Muscle of leg (tissue), 11 donors: ENCODE results near the gene ZBTB45. TPM values are rescaled to one million over a fixed set of nuclear protein-coding genes. Genes with fewer than 3 reads are reported as not detected.
A peak's percentile ranks its signal among the peaks of the same experiment; 100 is the strongest.

ENCODE experiments used
- DNase-seq: peaks from one replicate; pipeline ENCODE4 v3.0.0; 2013
- H3K27ac ChIP-seq: one replicate; pipeline ENCODE4 v1.5.1; 2013; ENCODE audit warnings: mild to moderate bottlenecking, low read length, control low read depth
- H3K27me3 ChIP-seq: one replicate; pipeline ENCODE4 v1.6.1; 2013; ENCODE audit warnings: low read length; ENCODE audit not compliant: control insufficient read depth, insufficient read depth
- H3K36me3 ChIP-seq: one replicate; pipeline ENCODE4 v1.6.1; 2013; ENCODE audit warnings: low read length; ENCODE audit not compliant: control insufficient read depth, insufficient read depth
- H3K4me1 ChIP-seq: one replicate; pipeline ENCODE4 v1.6.1; 2013; ENCODE audit warnings: low read length; ENCODE audit not compliant: control insufficient read depth, insufficient read depth
- H3K4me3 ChIP-seq: one replicate; pipeline ENCODE4 v1.5.1; 2013; ENCODE audit warnings: low read length, control low read depth
- H3K9me3 ChIP-seq: replicated peaks from 2 replicates; pipeline ENCODE4 v1.6.1; 2013; ENCODE audit warnings: low read depth, low read length; ENCODE audit not compliant: control insufficient read depth
- WGBS: methylation state at CpG from one replicate; pipeline ENCODE4 v1.1.5; 2013; ENCODE audit warnings: missing lambda C conversion rate; ENCODE audit not compliant: insufficient coverage; 5-methylcytosine and 5-hydroxymethylcytosine counted together
- polyA plus RNA-seq, 8 donors: library from polyadenylated mRNA; unstranded; fragments of 120-200 nt; gene quantifications; one replicate each; pipeline versions ENCODE4 v1.2.1 to v1.2.3, GENCODE V29; 2013; ENCODE audit warnings: inconsistent platforms in 1 of 8, low replicate concordance in 1 of 8; ENCODE audit not compliant: insufficient read length in 8 of 8, insufficient read depth in 1 of 8
- total RNA-seq: library from RNA; stranded (reverse); fragments of 120-200 nt; gene quantifications from one replicate; pipeline ENCODE4 v1.2.4, GENCODE V29; 2013

Gene ZBTB45
- total and polyA plus RNA-seq, 9 donors: 3.0 to 12.4 (median 10.5) TPM

DNA sequence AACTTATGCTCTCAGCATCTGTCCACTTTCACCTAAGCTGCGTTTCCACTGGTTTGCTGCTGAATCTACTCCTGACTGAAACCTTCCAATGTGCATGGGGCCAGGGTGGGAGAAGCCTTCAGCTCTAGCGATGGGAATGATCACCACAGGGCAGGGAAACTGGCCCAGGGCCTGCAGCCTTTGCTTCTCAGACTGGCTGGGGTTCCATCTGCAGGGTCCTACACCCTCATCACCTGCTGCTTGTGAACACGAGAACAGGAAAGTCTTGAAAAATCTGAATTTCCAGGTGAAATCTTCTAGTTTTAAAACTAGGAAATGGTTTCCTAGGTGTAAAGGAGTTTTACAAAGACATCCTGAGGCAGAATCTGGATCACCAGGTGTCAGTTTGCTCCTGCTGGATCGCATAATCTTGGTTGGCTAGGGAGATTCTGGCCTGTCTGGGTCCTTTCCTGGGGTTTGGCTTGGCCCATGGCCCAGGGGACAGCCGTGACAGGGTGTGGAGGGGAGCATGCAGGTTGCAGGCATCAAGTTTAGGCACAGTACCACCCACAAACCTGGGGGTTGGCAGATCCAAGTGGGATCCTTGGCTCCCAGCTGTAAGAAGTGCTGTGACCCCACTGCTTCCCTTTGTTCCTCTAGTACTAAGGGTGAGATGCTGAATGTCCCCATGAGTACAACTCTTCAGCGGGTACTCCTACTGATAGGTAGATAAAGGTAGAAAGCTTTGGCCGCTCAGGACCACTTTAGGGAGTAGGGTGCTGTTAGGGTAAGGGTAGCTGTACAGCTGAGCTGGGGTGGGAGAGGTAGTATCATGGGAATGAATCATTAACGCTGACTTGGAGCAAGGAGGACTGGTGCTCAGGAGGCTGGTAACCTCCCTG, 40.6 kb upstream of the ZBTB45 start:
- peaks cover 54% of the 10 kb centered on the region for H3K4me1 ChIP-seq
- DNase-seq: peak; percentile 47
- 79% methylated on average over 5 of the region's 8 CpGs for WGBS
- H3K4me3 ChIP-seq: peak overlapping the region; percentile 84
- H3K27me3 ChIP-seq: peaks cover 29% of the 10 kb centered on the region
- H3K36me3 ChIP-seq: peaks cover 20% of the 10 kb centered on the region
- H3K27ac ChIP-seq: peak overlapping the region; percentile 100
- no peaks in the 10 kb centered on the region for H3K9me3 ChIP-seq

DNA sequence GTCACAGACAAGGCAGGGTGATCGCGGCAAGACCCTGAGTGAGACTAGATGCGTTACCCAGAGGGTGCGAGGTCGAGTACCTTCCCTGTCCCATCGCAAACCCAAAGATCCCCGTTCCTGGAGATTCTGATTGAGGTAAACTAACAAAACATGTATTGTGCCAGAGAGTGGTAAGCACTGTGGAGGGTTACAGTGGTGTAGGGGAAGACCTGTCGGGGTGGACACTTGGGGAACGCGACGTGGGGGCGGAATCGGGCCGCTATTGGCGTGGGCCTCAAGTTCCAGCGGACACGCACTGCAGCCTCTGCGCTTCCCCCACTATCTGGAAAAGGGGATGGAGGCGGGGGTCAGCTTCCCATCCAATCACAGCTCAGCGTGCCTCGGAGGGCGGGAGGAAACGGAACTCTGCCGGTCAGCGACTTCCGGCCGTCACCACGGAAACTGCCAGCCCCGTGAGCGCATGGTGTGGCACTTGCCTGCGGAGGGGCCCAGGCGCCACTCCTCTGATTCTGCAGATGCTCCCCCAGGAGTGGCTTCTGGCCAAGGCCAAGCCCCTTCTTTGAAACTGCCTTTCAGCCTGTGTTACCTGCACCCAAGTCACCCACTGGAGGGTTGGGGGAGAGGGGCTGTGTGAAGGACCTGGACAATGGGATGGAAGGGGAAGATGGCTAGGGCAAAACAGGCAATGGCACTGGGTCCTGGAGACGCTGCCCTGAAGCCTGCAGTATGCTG, 39.8 kb upstream of the ZBTB45 start:
- peaks cover 58% of the 10 kb centered on the region for H3K4me1 ChIP-seq
- WGBS: under 1% methylated on average over 27 of the region's 33 CpGs
- peaks cover 20% of the 10 kb centered on the region for H3K36me3 ChIP-seq
- H3K4me3 ChIP-seq: peak overlapping the region; percentile 84
- no peaks in the 10 kb centered on the region for H3K9me3 ChIP-seq
- peak overlapping the region; percentile 100 for H3K27ac ChIP-seq
- H3K27me3 ChIP-seq: peaks cover 29% of the 10 kb centered on the region
- peak; percentile 98 for DNase-seq

- H3K27ac ChIP-seq: peak overlapping the region; percentile 100
- peaks cover 26% of the 10 kb centered on the region for H3K27me3 ChIP-seq
- no peaks in the 10 kb centered on the region for H3K9me3 ChIP-seq
- DNase-seq: peak; percentile 99
- WGBS: under 1% methylated on average over 76 of the region's 76 CpGs
- peak overlapping the region; percentile 84 for H3K4me3 ChIP-seq
- H3K4me1 ChIP-seq: peaks cover 64% of the 10 kb centered on the region
- peaks cover 21% of the 10 kb centered on the region for H3K36me3 ChIP-seq
These were observed 39.1 kb upstream of the ZBTB45 start for GRCh38 chr19:58558623-58559274.

DNA sequence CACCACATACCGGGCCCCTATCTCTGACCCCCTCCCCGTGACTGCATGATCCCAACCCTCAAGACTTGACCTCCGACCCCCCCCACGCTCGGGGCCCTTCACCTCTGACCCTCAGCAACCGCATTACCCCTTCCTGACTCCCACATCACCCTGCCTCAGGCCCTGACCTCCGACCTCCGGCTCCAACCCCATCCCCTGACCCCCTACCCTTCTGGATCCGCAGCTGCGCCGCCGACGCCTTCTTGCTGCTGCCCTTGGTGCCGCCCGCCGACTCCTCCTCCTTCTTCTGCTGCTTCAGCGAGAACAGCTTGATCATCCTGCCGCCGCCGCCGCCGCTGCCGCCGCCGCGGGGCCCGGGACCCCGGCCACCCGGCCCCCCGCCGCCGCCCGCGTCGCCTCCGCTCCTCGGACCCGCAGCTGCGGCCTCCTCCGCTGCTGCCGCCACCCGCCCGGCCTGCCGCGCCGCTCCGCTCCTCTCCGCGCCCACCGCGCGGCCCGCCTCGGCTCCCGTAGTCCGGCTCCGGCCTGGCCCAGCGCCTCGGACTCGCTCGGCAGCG, 38.5 kb upstream of the ZBTB45 start, which contains the start of gene UBE2M:
Gene UBE2M, minus strand, starts transcription at position 546 of the 557 bp plus-strand sequence. Its CDS starts 230 bp downstream, at position 316.
- H3K4me3 ChIP-seq: peak within 1 kb of the TSS; percentile 95
- peaks cover 63% of the 10 kb centered on the region for H3K4me1 ChIP-seq
- H3K27me3 ChIP-seq: peaks cover 20% of the 10 kb centered on the region
- H3K36me3 ChIP-seq: peaks cover 24% of the 10 kb centered on the region
- DNase-seq: peak; percentile 67
- peak within 1 kb of the TSS; percentile 100 for H3K27ac ChIP-seq
- WGBS: under 1% methylated on average over 62 of the region's 62 CpGs
- H3K9me3 ChIP-seq: no peaks in the 10 kb centered on the region

- peaks cover 57% of the 10 kb centered on the region for H3K4me1 ChIP-seq
- WGBS: 36% methylated on average over 11 of the region's 12 CpGs
- DNase-seq: no peak
These were observed 37.8 kb upstream of the ZBTB45 start for GRCh38 chr19:58557221-58558065.

DNA sequence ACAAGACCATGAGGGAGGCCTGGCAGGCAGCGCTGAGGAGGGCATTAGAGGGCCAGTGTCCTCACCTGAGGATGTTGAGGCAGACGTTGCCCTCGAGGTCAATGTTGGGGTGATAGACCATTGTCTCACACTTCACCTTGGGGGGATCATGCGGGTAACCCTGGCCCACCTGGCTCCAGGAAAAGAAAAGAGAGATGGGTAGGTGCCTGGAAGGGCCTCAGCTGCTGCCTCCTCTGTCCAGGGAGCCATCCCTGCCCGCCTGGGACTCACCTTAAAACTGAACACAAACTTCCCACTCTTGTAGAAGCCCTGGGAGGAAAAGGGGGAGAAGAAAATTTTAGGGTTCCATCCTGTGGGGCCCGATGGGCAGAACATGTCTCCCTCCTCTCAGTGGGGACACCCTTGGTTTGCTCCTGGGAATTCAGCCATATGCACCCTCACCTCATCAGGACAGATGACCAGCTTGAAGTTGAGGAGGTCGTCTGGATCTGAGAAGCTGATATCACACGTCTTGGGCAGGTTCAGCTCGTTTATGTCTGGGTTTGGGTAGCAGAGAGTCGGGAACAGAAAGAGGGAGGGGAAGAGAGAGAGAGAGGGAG, 37.1 kb upstream of the ZBTB45 start:
- 48% methylated on average over 4 of the region's 10 CpGs for WGBS
- peak overlapping the region; percentile 97 for H3K27ac ChIP-seq
- peaks cover 50% of the 10 kb centered on the region for H3K4me1 ChIP-seq
- no peaks in the 10 kb centered on the region for H3K9me3 ChIP-seq
- peaks cover 8% of the 10 kb centered on the region for H3K27me3 ChIP-seq
- no peak overlapping the region for H3K4me3 ChIP-seq
- DNase-seq: no peak
- peaks cover 32% of the 10 kb centered on the region for H3K36me3 ChIP-seq

More at GRCh38 chr19:58557221-58558065, 37.8 kb upstream of the ZBTB45 start:
- Histone ChIP-seq H3K36me3 (peaks cover 25% of the 10 kb centered on the region), H3K27me3 (peaks cover 14% of the 10 kb centered on the region), H3K4me3 (peak overlapping the region; percentile 95), H3K9me3 (no peaks in the 10 kb centered on the region), H3K27ac (peak overlapping the region; percentile 97)

DNA sequence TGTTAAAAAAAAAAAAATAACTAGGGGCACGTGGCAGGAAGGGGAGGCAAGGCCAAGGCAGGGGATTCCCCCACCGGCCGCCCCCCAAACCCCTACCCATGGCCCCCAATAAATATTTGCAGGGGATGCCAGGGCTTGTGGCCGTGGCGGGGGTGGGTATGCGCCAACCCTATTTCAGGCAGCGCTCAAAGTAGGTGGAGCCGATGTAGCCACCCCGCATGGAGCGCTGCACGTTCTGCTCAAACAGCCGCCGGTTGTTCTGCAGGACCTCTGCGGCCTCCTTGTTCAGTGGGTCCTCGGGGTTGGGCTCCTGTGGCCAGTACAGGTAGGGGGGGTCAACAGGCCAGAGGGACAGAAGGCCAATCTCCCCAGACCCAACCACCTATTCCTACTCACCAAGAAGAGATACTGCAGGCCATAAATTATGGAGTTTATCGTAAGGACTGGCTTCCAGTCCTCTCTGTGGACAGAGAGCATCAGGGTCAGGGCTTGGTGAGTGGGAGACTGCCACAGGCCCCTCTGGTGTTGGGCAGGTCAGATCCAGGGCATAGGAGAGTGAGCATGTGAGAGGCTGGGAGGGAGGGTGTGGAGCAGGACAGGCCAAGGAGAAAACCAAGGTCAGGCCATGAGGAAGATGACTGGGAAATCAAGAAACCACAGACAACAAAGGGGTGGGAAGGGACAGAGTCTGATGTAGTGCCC, 36.5 kb upstream of the ZBTB45 start:
- peaks cover 47% of the 10 kb centered on the region for H3K4me1 ChIP-seq
- H3K27me3 ChIP-seq: peaks cover 1% of the 10 kb centered on the region
- H3K9me3 ChIP-seq: no peaks in the 10 kb centered on the region
- H3K4me3 ChIP-seq: no peak overlapping the region
- peak overlapping the region; percentile 6 for H3K27ac ChIP-seq
- 87% methylated on average over 7 of the region's 16 CpGs for WGBS
- H3K36me3 ChIP-seq: peaks cover 39% of the 10 kb centered on the region
- no peak for DNase-seq

- Histone ChIP-seq H3K27me3 (no peaks in the 10 kb centered on the region), H3K36me3 (peaks cover 45% of the 10 kb centered on the region), H3K9me3 (no peaks in the 10 kb centered on the region), H3K4me1 (peaks cover 47% of the 10 kb centered on the region), H3K4me3 (peak overlapping the region; percentile 75), H3K27ac (peak overlapping the region; percentile 99)
- DNase-seq: no peak
- 17% methylated on average over 2 of the region's 4 CpGs for WGBS
These were observed 35.8 kb upstream of the ZBTB45 start for GRCh38 chr19:58555369-58555885.
